ENCODE measurements around the gene NAP1L3.

DNA sequence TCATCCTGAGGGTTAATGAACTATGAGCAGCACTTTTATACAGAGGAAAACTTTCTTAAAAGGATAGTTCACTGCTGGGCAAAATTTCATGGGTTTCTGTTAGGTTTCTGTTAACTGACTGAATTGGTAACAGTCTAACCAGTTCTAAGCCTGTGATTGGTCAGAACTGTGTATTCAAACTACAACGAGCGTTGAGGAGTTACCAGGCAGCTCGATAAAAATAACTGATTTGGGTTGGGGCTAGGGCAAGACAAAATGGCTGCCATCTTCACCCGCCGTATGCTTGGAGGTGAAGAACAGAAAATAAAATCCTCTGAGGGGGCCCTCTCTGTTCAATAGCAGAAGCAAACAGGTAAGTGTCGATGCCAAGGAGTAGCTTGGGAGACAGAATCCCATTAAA, 22.6 kb upstream of the NAP1L3 start:
- TF ChIP-seq, protein P1, sequence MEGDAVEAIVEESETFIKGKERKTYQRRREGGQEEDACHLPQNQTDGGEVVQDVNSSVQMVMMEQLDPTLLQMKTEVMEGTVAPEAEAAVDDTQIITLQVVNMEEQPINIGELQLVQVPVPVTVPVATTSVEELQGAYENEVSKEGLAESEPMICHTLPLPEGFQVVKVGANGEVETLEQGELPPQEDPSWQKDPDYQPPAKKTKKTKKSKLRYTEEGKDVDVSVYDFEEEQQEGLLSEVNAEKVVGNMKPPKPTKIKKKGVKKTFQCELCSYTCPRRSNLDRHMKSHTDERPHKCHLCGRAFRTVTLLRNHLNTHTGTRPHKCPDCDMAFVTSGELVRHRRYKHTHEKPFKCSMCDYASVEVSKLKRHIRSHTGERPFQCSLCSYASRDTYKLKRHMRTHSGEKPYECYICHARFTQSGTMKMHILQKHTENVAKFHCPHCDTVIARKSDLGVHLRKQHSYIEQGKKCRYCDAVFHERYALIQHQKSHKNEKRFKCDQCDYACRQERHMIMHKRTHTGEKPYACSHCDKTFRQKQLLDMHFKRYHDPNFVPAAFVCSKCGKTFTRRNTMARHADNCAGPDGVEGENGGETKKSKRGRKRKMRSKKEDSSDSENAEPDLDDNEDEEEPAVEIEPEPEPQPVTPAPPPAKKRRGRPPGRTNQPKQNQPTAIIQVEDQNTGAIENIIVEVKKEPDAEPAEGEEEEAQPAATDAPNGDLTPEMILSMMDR (IDR thresholded peaks at IDR 0.05; ENCODE audit: low read depth, low read length, poor library complexity, severe bottlenecking) = no peak
- no peak for TF ChIP-seq EZH2phosphoT487 (IDR thresholded peaks at IDR 0.05; ENCODE audit: borderline replicate concordance, low read length)
